HG02885 (cell line): Measurements from ENCODE around the gene GPR3.

Experiments used
- ATAC-seq: cut with Tn5 transposase; IDR thresholded peaks from one replicate; pipeline ENCODE4 v1.9.1; 2021; ENCODE audit warnings: mild to moderate bottlenecking; ENCODE audit not compliant: unreplicated experiment, poor library complexity

The GPR3 gene

GRCh38 chr1:27392096-27392777, at the start of gene GPR3:
Gene GPR3, plus strand, starts transcription at chr1:27392622. Its CDS starts 1,177 bp downstream, at chr1:27393799.
- ATAC-seq = peak; percentile 76

GRCh38 chr1:27342778-27343638, 49.4 kb upstream of the GPR3 start:
- ATAC-seq = peak; percentile 51

GRCh38 chr1:27343639-27344025, 48.8 kb upstream of the GPR3 start:
- ATAC-seq = no peak

- ATAC-seq = no peak
Observed at GRCh38 chr1:27345272-27345671, 47.1 kb upstream of the GPR3 start.

GRCh38 chr1:27346357-27346756, 46.1 kb upstream of the GPR3 start:
- no peak for ATAC-seq

- no peak for ATAC-seq
Observed at GRCh38 chr1:27346991-27347624, 45.3 kb upstream of the GPR3 start.

- ATAC-seq = no peak
Observed at GRCh38 chr1:27348861-27349783, 43.3 kb upstream of the GPR3 start.

- no peak for ATAC-seq
Observed at GRCh38 chr1:27349784-27350662, 42.4 kb upstream of the GPR3 start.

GRCh38 chr1:27350663-27351540, 41.5 kb upstream of the GPR3 start:
- no peak for ATAC-seq

- ATAC-seq = no peak
Observed at GRCh38 chr1:27351541-27352107, 40.8 kb upstream of the GPR3 start.

- no peak for ATAC-seq
Observed at GRCh38 chr1:27353166-27353565, 39.3 kb upstream of the GPR3 start.

- ATAC-seq = no peak
Observed at GRCh38 chr1:27353629-27354028, 38.8 kb upstream of the GPR3 start.

GRCh38 chr1:27355683-27356082, 36.7 kb upstream of the GPR3 start:
- ATAC-seq = no peak

- ATAC-seq = no peak
Observed at GRCh38 chr1:27356277-27356618, 36.2 kb upstream of the GPR3 start.

- no peak for ATAC-seq
Observed at GRCh38 chr1:27356619-27357280, 35.7 kb upstream of the GPR3 start.

GRCh38 chr1:27357281-27358037, 35.0 kb upstream of the GPR3 start:
- ATAC-seq = no peak
